ENCODE measurements around the gene CTU2.
A peak's percentile ranks its signal among the peaks of the same experiment; 100 is the strongest.
"Not testable (repeated sequence)": the region's sequence is repeated elsewhere in the genome, so short reads cannot be mapped to it uniquely, and the experiment has no call there.

CTU2 gene

GRCh38 chr16:88706229-88706964 is at the start of gene CTU2, which contains the start of gene RNF166:
Gene CTU2, plus strand, starts transcription at chr16:88706503. Its CDS starts 28 bp downstream, at chr16:88706531.
Gene RNF166, minus strand, starts transcription at chr16:88706408. Its CDS starts 83 bp downstream, at chr16:88706325.
- no peak for FAIRE-seq

DNA sequence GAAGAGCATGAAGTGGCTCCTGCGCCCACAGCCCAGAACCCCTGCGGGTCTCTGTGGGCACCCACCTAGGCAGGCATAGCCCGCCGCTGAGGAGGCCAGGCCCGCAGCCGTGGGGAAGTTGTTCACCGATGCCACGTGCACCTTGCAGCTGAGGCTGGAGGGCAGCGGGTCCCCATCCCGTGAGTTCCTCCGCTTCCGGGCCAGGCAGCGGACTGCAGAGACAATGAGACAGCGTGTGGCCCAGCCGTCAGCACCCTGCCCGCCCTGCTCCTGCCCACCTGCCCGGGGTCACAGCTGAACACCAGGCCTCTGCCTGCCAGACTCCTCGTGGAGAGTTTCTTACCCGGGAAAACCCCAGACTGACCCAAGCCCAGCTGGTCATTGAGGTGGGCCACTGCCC is 48.9 kb upstream of the CTU2 start:
- FAIRE-seq = no peak

- FAIRE-seq = no peak
These were observed 47.6 kb upstream of the CTU2 start for GRCh38 chr16:88658714-88659113.

DNA sequence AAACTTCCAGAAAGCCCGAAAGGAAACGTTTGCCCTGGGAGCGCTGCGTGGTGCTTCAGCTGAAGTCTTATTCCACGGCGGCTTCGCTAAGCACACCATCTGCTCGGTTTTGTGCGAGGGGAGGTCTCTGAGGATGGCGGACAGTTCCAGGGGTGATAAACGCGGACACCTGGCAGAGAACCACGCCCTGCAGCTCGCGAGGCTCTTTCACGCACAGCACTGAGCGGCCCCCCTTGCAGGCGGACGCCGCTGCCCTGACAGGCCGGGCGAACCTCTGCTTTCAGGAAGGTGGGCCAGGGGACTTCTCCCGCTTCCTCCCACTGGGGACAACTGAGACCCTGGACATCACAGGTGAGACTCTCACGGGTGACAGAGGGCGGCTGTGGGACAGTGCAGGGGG is 47.1 kb upstream of the CTU2 start:
- no peak for FAIRE-seq

- no peak for FAIRE-seq
These were observed 44.8 kb upstream of the CTU2 start for GRCh38 chr16:88661468-88661867.

DNA sequence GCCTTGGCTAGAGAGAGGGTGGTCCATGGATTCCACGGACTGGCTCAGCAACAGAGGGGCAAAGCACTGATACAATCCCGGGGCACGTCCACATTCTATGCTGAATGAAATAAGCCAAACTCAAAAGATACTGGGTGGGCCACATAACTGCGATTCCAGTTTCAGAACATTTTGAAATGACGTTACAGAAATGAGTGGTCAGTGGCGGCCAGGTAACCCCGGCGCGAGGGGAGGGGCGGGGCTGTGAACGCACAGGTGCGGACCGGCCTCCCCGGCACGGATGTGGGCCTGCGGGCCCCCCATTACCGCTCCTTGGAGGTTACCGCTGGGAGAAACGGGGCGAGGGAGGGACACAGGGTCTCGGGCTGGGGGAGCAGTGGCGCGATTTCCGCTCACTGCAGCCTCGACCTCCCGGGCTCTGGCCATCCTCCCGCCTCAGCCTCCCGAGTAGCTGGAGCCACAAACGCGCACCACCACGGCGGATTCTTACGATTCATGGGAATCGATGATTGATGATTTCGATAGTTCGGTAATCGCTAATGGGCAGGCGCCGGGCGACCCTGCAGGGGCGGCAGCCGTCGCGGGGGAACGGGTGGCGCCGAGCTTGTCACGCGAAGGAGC is 44.0 kb upstream of the CTU2 start:
- FAIRE-seq = no peak

GRCh38 chr16:88662843-88663606 is 43.3 kb upstream of the CTU2 start, which contains the start of gene MVD:
Gene MVD, minus strand, starts transcription at chr16:88663091. Its CDS starts 11 bp downstream, at chr16:88663080.
- FAIRE-seq = peak; percentile 73

- FAIRE-seq = no peak
These were observed 41.2 kb upstream of the CTU2 start for GRCh38 chr16:88665148-88665547.

DNA sequence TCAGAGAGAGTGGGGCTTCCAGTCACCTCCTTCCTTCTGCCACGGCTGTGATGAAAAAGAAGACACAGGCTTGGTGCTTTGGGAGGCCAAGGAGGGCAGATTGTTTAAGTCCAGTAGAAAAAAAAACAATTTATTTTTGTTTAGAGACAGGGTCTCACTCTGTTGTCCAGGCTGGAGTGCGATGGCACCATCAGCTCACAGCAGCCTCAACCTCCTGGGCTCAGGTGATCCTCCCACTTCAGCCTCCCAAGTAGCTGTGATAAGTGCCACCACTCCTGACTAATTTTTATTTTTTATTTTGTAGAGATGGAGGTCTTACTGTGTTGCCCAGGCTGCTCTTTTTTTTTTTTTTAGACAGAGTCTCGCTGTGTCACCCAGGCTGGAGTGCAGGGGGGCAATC is 40.7 kb upstream of the CTU2 start:
- FAIRE-seq = no peak

DNA sequence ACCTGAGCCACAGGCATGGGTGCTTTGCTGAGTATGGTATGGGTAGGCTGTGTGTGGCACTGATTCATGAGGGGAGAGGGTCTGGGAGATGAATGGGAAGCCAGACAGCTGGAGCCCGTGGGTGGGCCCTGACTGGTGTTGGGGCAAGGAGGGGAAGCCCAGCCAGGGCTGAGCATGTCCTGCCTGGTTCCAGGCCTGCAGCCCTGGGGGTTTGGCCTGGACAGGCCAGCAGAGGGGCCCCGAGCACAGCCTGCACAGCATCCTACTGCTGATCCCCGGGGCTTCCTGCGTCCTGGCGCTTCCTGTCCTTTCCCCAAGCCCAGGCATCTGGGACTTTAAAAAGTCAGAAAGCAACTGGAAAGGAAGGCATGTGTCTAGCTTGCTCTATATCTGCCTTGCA is 38.8 kb upstream of the CTU2 start:
- no peak for FAIRE-seq

DNA sequence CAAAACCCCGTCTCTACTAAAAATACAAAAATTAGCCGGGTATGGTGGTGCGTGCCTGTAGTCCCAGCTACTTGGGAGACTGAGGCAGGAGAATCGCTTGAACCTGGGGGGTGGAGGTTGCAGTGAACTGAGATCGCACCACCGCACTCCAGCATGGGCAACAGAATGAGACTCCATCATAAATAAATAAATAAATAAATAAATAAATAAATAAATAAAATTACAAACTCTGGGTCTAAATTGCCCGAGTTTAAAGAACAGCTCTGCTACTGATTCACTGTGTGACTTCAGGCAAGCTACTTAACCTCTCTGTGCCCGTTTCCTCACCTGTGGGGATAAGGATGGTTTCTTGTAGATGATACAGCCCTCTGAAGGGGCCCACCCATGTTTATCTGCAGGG is 36.8 kb upstream of the CTU2 start:
- FAIRE-seq = not testable (repeated sequence)

GRCh38 chr16:88669980-88670379 is 36.3 kb upstream of the CTU2 start:
- no peak for FAIRE-seq

GRCh38 chr16:88671806-88672205 is 34.5 kb upstream of the CTU2 start:
- no peak for FAIRE-seq

DNA sequence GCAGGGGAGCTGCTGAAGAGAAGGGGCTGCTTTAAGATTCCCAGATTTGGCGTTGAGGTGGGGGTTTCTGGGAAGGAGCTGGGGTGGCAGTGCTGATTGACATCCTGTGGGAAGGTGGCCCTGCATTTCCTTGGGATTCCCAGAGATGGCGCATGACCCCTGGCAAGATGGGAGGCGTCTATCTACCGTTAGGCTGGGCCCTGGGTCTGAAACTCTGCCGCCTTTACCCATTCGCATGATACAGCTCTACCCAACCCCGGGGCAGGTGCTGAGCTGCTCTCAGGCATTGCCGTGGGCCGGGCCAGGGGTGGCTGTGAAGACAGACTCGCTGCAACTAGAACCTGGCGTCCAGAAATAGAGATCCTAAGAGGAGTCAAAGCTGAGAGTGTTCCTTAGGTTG is 33.5 kb upstream of the CTU2 start:
- no peak for FAIRE-seq

GRCh38 chr16:88673716-88674379 is 32.5 kb upstream of the CTU2 start:
- FAIRE-seq = no peak

DNA sequence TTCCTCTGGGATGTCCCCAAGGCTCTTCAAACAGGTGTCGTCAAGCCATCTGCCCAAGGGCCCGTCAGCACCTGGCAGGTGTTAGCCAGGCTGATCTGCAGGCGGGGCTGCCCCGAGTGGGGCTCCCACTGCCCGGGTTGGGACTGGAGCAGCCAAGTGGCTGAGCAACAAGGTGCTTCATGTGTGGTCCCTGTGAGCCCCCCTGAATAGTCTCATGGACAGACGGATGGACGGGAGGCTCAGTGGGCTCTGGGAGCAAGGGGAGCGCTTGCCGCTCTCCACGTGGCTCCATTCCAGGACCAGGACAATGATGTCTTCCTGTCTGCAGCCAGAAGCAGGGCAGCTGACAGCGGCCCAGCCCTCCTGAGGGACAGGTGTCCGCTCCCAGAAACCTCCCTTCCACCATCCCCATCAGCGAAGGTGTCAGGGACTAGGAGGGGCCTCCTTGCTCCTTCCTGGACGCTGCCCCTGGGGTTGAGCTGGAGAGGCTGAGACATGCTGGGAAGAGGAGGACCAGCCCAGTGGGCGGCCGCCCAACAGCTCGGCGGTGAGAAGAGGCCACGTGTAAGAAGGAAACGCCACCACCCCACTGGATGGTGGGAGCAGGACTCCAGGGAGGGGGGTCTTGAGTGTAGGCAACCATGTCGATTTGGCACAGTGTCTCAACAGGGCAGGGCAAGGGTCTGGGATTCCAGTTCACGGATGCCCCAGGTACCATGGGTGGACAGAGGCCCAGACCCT is 29.6 kb upstream of the CTU2 start:
- no peak for FAIRE-seq

GRCh38 chr16:88677721-88678120 is 28.6 kb upstream of the CTU2 start:
- FAIRE-seq = no peak

DNA sequence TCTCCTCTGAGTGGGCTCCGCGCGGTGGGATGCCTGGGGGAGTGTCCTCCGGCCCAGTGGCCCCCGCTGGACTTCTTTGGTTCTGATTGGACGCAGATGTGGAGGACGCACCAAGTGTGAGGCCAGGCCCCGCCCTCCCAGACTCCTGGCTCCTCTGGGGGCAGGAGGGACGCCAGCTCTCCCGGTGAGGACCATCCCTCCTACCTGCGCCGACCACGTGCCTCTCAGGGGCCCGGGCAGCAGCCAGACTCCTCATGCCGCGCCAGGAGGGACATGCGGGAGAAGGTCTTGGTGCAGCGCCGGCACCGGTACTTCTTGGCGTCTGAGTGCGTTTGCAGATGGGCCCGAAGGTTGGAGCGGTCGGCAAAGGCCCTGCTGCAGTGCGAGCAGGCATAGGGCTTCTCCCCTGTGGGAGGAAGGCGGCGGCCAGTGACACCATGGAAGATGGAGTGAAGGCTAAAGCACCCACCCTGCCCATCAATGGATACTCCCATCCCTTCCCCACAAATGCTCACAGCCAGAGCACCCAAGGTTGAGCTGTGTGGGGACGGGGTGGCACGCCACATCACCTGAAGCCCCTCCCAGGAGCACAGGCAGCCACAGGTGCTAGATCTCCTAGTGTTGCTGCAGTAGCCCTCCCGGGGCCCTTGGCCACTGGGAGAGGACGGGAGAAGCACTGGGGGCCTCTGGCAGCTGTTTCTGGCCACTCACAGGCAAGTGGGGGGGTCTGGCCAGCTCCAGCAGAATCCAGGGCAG is 27.9 kb upstream of the CTU2 start:
- FAIRE-seq = no peak

- FAIRE-seq = no peak
These were observed 25.7 kb upstream of the CTU2 start for GRCh38 chr16:88680554-88681083.

DNA sequence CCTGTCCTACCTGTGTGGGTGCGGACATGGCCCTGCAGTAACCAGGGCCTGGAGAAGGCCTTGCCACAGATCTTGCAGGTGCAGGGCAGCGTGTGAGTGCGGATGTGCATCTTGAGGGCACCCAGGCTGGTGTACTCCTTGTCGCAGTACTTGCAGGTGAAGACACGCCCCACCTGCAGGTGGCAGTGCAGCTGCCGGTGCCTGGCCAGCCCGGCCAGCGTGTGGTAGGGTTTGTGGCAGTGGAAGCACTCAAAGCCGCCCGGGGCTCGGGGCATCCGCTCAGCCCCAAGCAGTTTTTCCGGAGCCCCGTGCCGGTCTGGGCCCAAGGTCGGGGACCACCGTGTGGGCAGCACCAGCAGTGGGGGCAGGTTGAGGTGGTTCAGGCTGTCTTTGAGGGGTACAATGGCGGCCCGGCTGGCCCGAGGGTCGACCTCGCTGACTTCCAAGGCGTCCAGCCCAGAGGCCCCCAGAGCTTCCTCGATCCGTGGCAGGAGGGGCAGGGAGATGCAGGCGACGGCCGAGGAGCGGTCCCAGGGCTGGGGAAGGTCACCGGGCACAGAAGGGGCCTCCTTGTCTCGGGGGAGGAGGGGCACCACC is 25.1 kb upstream of the CTU2 start:
- no peak for FAIRE-seq
